Stimulated activated CD8-positive, alpha-beta memory T cell treated with anti-CD3 and anti-CD28 coated beads, Interleukin-15, amount 100 ng/mL, for 24 hours (primary cell): ENCODE measurements around the gene PID1.

Experiments used
- DNase-seq: peaks from one replicate; pipeline ENCODE4 v3.0.0-alpha.2; 2020; ENCODE audit warnings: low read depth

PID1 gene, protein sequence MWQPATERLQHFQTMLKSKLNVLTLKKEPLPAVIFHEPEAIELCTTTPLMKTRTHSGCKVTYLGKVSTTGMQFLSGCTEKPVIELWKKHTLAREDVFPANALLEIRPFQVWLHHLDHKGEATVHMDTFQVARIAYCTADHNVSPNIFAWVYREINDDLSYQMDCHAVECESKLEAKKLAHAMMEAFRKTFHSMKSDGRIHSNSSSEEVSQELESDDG

DNA sequence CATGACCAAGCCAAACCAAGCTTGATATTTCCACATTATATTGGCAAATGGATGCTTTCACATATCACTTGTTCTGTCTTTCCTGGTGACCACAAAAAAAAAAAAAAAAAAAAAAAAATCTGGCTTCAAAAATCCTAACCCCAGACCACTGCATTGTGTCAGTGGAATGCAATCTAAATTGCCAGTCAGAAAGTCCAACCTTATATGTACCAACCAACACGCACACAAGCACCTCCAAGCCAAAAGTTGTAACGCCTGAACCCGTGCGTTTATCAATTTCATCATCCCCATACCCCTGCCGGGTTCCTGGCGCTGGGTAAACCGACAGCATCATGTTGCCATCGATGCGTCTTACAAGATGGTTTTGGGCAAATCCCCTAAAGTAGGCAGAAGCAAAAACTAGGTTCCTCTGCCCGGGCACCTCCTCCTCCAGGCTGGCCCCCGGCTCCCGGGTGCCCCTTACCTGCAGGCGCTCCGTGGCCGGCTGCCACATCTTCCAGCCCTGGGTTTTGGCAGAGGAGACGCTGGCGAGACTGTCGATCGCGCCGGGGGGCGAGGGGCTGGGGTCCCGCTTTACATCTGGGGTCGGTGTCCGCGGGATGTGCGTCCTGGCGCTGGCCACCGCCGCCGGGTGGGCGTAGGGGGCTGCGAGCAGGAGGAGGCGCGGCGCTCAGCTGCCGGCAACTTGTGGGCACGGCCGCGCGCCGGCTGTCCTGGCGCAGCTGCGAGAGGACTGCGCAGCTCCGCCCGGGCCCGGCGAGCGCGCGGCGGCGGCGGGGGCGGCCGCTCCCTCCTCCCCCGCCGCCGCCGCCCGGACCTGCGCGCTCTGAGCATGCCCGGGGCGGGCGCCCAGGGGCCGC, at the start of gene PID1:
PID1 (minus strand) TSS at position 737 of the 860 bp plus-strand sequence; CDS start at position 493, 244 bp downstream.
- DNase-seq, result no peak

DNA sequence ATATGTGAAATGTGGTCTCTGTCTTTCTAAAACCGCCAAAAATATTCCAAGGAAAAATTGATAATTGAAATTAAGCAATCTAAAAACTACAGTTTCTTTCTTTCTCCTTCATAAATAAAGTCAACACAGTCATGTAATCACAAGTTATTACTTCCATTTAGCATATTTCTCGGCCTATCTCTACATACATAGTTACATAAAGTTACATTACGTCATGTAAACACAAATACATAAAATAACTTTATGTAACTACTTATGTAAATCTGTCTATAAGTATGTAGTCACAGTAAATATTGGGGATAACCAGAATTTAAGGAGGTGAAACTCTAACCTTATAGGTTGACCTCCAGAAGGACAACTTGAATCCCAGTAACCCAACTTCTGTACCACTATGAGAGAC, 48.5 kb upstream of the PID1 start:
- DNase-seq, result no peak

DNA sequence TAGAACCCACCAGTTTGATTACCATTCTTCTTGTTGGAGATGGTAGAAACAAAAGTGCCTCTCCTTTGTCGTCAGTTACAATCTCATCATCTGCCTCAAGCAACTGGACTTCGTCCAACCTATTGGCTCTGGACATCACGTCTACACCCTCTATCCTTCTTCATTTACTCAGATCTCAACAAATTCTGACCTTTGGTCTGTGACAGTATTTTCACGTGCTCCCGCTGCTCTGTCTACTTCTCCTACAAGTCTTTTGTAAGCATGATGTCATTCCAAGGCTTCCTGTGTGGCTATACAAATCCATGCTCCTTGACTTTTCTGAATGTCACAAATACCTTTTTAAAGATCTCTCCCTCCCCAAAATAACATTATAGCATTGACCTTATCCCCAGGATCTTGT, 43.0 kb upstream of the PID1 start:
- no peak for DNase-seq

DNA sequence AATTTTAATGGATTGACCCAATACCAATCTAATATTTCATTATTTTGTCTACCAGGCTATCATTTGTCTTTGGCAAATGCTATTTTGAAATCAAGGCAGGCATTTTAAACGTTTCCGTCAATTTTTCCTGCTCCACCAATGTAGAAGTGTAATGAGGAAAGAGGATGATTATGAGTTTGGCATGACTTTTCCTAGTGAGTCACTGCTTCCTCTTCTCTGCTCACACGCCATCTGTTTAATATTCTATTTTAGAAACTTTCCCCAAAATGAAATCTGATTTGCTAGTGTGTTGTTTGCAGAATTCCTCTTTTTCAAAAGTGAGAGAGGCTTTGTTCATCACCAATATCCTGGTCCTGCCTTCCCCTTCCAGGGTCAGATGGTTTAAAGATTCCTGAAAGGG, 42.5 kb upstream of the PID1 start:
- no peak for DNase-seq

DNA sequence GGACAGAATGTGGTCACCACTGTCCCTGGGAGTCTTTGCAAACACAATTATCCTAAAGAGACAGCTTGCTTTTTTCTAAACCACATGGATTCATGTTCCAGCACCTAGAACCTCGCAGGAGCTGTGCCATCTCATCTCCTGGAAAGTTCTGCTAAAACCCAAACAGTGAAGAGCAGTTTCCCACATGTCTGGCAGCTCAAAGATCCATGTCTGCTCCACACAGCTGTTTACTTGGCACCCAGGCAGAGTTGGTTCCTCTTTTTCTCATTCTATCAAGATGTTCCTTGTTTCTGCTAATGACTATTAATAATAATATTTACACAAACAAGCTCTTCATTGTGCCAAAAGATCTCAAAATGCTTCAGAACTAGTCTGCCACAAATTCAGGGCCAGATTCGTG, 30.1 kb upstream of the PID1 start:
- no peak for DNase-seq

DNA sequence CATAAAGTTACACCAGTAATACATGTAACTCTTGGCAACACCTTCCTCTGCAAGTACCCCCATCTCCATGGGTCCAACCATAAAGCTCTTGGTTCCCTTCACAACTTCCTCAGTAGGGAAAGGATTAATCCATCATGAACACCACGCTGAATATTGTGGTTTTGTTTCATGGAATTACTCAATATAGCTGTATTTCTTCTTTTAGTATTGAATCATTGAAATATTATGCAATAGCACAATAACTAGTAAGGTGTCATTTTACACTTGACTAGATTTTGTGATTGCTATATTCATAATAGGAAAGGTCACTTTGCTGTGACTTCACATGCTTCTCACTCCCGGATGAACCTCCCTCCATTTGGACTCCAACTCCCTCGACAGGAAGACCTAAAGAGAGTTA, 29.7 kb upstream of the PID1 start:
- no peak for DNase-seq

DNA sequence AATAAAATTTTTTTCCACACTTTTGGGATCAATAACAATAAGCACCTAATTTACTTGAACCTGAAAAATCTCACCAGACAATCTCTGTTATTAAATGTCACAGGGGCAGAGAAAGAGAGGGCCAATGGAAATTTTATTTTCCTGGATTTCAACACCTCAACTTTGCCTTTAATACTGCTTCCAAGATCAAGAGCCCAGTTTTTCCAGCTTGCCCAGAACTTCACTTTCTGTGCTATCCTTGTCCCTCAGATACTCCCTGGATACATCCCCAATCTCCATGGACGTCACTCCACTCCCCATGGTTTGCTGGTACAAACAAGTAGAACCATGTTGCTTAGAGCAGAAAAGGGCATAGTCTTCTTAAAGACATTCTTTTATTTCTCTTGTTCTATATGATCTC, 29.3 kb upstream of the PID1 start:
- DNase-seq, result no peak

DNA sequence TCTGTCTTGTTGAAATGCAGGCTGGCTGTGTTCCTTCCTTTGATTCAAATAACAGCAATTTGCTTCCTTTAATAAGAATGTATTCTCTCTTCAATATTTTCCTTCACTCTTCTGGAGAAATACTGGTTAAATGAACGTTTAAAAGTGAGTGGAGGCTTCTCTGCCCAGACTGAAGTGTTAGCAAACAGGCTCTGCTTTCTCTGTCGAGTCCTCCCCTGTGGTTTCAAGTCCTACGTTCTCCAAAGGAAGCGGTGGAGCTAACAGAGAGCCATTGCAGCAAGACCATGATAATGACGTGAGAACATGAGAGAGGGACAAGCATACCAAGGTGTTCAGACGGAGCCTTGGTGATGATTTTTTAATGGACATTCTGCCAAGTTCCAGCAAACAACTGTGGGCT, 26.2 kb upstream of the PID1 start:
- DNase-seq, result no peak

DNA sequence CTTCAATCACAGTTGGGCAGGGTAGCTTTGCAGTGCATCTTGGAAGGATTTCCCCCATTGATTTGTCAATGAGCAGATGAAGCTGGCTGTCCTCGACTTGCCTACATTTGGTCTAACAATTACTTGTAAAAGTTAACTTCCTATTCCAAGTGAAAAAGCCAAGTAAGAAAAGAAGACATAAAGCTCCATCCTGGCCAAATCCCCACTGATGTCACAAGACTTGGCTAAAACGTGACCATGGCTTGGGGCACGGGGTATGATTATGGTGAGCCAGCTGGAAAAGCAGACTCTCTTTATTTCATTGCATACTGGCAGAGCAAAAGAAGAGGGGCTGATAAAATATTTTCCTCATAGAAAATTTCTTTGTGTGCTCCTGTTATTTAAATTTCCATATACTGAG, 25.4 kb upstream of the PID1 start:
- DNase-seq, result no peak

DNA sequence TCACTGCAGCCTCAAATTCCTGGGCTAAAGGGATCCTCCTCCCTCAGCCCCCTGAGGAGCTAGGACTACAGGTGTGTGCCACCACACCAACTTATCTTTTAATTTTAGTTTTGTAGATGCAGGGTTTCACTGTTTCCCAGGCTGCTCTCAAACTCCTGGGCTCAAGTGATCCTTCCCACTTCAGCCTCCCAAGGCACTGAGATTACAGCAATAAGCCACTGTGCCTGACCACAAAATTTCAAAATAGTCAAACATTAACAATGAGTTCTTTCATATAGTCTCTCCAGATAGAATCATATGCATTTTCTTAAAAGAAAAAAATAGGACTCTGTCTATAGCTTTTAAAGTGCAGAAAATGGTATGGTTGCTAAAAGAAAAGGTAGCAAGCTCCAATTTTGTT, 24.9 kb upstream of the PID1 start:
- no peak for DNase-seq

DNA sequence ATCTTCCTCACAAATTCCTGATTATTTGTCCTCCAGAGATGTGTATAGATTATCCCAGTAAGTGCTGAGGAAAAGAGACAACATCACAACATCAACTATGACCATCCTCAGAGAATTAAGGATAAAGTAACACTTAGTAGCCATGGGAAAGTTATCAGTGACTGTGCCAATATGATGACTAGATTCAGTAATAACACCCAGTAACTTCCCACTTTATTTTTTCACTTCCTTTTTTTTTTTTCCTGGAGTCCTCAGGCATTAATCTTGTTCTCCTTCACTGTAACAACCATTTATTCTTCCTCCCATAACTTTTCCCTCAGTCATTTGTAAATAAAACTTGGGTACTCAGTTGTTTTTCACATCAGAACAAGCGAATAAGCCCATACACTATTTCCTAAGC, 16.7 kb upstream of the PID1 start:
- no peak for DNase-seq

DNA sequence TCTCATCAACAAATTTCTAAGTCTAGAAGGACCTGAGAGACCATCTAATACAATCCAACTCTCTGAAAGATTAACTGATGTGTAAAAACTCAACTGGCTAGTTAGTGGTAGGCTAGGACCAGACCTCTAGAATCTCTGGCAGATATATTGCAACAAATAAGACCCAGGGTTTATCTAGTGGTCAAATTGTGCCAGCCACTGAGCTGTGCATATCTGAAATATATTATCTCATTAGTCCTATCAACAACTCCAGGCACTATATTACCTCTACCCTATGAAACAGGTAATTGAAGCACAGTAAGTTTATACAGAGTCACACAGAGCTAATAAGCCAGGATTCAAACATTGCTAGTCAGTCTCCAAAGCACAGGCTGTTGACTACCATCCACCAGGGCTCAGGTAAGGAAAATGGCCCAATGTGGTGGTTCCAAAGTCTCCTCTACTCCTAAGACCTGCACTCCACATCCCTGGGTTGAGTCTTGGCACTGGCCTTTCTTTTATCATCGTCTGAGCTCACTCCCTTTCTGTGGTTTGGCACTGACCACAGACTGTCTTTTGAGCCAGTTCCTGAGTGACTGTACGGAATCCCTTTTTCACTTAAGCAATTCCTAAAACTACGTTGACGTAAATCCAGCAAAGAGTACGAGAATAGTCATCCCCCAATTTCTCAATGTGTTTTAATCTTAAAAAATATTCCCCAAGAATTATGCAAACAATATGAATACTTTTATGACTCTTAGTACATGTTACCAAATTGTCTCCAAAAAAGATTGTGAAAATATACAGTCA, 11.9 kb upstream of the PID1 start:
- no peak for DNase-seq

DNA sequence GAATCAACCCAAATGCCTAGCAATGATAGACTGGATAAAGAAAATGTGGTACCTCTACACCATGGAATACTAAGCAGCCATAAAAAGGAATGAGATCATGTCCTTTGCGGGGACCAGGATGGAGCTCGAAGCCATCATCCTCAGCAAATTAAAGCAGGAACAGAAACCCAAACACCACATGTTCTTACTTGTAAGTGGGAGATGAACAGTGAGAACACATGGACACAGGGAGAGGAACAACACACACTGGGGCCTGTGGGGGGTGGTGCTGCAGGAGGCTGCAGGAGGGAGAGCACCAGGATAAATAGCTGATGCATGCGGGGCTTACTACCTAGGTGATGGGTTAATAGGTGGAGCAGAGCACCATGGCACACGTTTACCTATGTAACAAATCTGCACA, 8.4 kb upstream of the PID1 start:
- DNase-seq, result no peak

DNA sequence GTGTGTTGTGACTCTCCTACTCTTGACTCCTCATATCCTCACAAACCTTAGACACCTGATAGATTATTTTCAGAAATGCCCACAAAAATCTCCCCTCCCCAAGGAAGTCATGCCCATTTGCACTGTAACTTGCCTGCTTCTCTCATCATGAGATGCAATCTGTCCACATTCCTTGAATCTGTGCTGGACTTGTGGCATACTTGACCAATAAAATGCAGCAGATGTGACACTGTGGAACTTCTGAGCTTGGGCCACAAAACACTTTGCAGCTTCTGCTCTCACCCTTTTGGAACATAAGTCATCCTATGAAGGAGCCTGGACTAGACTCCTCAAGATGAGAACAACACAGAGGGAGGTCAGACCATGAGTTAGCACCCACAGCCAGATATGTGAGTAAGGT, 4.4 kb upstream of the PID1 start:
- no peak for DNase-seq

DNA sequence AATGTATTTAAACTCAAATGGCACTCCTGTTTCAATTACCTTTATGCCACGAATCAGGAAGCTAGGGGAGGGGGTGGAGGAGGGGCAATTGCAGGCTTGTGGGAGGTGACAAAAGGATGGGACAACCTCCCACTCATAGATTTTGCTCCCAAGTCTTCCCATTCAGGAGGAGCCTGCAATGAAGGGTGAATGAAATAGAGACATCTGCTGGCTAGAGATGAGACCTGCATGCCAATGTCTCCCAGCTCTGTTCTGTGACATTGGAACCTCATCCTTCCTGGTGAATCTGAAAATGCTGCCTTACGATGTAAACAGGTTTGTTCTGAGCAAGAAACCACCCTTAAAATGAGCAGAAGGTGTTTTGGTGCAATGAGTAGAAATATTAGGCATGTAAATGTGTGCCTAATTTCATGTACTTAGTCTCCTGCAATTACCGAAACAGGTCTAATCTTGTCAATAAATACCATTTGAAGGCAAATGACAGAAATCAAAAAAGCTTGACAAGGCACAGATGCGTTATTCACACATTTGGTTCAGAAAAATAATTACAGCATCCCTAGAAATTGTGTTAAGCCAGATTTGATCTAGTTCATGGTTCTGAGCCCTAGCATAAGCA, 2.7 kb upstream of the PID1 start:
- no peak for DNase-seq

DNA sequence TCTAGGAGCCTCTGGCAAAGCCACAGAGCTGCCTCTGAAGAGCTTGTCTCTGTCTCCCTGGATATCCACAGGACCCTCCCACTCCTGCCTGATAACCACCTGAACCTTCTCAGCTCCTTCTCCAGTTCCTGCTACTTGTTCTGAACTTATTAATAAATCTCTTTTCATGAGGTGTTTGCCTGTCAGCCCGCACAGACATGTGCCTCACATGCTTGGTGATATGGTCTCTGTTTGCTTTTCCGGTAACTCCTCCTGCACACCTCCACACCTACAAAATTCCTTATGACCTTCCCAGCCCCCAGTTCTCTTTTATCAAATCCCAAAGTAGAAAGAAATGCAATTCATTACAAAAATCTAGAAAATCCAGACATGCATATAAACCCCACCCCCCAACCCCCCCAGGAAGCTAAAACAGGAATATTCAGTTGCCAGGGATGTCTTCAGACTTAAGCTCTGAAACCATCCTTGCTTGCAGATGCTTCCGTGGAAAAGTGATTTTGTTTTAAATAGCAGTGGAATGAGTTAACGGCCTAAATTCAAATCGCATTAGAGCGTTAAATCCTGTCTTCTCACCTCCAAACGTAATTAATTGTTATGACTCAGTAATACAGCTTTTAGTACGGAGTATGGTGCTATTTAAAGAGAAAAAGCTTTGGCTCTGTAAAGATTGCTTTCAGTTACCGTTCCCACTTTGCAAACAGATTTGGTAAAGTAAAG, 2.1 kb upstream of the PID1 start:
- DNase-seq, result no peak

DNA sequence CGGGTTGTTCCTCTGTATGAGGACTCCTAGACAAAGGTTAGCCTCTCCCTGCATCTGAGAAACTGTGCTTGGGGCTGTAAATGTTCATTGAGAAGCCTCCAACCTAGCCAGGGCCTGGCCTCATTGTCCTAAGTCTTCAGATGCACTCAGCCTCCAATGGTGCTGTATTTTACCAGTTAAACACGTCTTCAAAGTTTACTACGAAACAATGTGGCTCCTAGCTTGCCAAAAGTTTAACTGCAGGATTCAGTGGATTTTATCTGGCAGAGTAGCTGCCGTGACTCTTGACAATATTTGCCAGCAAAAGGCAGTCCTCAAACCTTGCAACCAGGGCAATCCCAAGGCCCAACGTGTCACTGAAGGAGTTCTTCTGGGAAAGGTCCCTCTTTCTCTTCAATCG, 1.1 kb downstream of the PID1 start:
- DNase-seq, result no peak

DNA sequence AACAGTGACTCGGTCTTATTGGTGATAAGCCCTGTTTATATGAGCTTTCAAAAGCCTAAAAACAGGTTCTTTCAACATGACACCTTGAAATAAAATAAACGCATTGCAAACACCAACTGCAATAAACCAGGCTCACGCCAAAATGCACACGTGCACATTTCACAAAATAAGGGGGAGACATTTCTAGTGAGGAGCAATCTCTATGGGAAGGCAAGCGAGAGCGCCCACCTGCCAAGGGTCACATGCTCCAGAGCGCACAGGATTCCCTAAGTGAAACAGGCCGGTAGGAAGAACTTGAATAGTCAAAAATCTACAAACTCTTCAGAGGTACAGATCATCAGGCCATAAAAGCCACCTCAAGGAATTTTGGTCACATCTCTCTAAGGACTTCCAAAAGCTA, 1.9 kb downstream of the PID1 start:
- no peak for DNase-seq

DNA sequence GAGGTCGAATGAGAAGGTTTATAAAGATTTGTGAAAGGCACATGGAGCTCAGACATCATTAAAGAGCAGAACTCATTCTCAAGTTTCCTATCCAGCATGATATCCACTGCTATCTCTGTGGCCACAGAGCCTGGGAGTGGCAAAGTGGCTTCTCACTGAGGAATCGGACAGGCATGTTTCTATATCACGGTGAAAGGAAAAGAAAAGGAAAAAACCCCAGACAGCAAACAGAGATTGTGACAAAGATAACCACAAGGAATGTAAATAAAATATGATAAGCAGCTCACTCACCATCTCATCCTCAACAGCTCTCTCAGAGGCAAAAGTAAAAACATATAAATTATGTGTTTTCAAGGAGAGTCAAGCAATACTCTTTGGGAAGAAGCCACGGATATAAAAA, 2.5 kb downstream of the PID1 start:
- no peak for DNase-seq

DNA sequence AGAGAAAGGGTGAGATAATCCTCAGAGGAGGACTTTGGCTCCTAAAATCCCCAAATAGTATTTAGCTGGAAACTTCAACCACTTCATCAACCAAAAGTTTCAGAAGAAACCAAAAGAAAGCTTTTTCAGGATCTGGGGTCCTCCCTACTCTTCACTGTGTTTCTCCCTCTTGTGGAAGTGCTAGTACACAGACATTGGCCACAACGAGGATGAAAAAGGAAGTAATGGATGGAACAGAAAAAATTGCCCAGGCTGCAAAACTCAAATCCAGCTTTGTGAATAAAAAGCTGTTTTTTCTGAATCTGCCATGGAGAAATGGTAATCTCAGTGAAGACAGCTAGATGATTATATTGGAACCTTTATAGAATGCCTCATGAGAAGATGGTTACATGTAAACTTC, 4.0 kb downstream of the PID1 start:
- DNase-seq, result no peak

DNA sequence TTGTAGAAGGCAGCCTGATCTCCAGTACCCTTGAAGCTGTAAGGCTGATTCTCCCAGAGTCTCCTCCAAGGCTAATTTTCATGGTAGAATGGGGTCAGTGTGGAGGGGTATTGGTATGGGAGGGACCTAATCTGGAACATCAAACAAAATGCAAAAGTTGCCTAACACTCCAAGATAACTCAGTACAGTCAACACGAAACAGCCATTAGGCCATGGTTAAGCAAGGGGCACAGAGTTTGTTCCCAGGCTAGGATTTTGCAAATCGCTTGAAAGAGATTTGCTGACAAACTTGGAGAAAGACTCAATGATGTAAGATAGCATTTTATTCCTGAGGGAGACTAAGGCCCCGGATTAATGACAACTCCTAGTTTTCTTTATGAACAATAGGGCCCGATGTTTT, 5.4 kb downstream of the PID1 start:
- no peak for DNase-seq

DNA sequence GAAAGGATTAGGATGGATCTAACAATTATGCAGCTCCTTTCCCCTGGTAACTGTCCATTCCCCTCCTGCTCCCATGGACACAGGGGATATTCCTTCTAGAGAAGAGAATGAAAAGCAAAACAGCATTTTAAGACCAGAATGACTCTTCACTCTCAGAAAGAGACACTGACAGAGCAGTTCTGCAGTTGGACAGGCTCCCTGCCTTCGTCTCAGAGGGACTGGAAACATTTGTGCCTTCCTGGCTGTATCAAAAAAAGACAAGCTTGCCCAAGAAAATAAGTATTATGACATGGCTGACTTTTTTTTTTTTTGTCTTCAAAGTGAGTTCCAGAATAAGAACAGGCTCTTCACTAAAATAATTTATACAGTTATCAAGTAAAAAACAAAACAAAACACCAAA, 9.5 kb downstream of the PID1 start:
- DNase-seq, result no peak
